ENCODE measurements around the gene MAPKBP1.

DNA sequence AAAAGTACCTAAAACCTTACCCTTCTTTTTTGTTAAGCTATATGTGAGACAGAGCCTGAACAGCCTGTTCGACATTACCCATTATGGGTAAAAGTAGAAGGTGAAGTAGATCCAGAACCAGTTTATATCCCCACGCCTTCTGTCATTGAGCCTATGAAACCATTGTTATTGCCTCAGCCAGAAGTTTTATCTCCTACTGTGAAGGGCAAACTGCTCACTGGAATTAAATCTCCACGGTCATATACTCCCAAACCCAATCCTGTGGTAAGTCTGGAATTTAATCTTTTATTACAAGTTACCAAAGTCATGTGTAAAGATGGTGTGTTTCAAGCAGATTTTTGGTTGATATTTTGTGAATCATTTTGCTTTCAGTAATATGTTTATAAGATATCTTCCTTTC, 47.1 kb upstream of the MAPKBP1 start:
- TF ChIP-seq POLR2A (IDR thresholded peaks at IDR 0.05): no peak
- TF ChIP-seq, protein P1, sequence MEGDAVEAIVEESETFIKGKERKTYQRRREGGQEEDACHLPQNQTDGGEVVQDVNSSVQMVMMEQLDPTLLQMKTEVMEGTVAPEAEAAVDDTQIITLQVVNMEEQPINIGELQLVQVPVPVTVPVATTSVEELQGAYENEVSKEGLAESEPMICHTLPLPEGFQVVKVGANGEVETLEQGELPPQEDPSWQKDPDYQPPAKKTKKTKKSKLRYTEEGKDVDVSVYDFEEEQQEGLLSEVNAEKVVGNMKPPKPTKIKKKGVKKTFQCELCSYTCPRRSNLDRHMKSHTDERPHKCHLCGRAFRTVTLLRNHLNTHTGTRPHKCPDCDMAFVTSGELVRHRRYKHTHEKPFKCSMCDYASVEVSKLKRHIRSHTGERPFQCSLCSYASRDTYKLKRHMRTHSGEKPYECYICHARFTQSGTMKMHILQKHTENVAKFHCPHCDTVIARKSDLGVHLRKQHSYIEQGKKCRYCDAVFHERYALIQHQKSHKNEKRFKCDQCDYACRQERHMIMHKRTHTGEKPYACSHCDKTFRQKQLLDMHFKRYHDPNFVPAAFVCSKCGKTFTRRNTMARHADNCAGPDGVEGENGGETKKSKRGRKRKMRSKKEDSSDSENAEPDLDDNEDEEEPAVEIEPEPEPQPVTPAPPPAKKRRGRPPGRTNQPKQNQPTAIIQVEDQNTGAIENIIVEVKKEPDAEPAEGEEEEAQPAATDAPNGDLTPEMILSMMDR (IDR thresholded peaks at IDR 0.05): no peak
